T-helper 17 cell (primary cell): ENCODE results near the gene HPX. TPM values are rescaled to one million over a fixed set of nuclear protein-coding genes. Genes with fewer than 3 reads are reported as not detected.

Source experiments
- ATAC-seq: fragments of 150-1000 bp; cut with Tn5 transposase; 2 replicates; pipeline ENCODE4 v1.10.0; 2021; ENCODE audit warnings: mild to moderate bottlenecking, moderate library complexity
- DNase-seq, 3 donors: peaks; one replicate each; pipeline versions ENCODE4 v3.0.0 to v3.0.0-alpha.2; 2020 to 2021
- H3K9me3 ChIP-seq: one replicate; pipeline ENCODE4 v1.7.0; 2013; ENCODE audit warnings: low read length, mild to moderate bottlenecking; ENCODE audit not compliant: control insufficient read depth, poor library complexity, severe bottlenecking
- H3K27ac Mint-ChIP-seq: one replicate; pipeline ENCODE4 v1.8.0; 2022; ENCODE audit warnings: mild to moderate bottlenecking, moderate library complexity, mixed read lengths
- H3K27me3 Mint-ChIP-seq: one replicate; pipeline ENCODE4 v1.8.0; 2022; ENCODE audit warnings: mixed read lengths
- H3K36me3 Mint-ChIP-seq: one replicate; pipeline ENCODE4 v1.8.0; 2022; ENCODE audit warnings: low read depth, mixed read lengths
- H3K4me1 Mint-ChIP-seq: one replicate; pipeline ENCODE4 v1.8.0; 2022; ENCODE audit warnings: mild to moderate bottlenecking, mixed read lengths
- H3K4me3 Mint-ChIP-seq: one replicate; pipeline ENCODE4 v1.8.0; 2022; ENCODE audit warnings: mild to moderate bottlenecking, moderate library complexity, mixed read lengths
- total RNA-seq, 4 donors: library from RNA in 2 of 4; stranded (reverse) in 2 of 4; gene quantifications; one replicate each; pipeline ENCODE4 v1.2.3 and lab custom pipeline; 2022 to 2026

The HPX gene
- total RNA-seq, 2 donors from 2014 or later = 0.47 to 0.86 TPM

- no peaks in the 10 kb centered on the region for H3K9me3 ChIP-seq
- H3K4me3 Mint-ChIP-seq = no peak overlapping the region
- no peak for ATAC-seq
These were observed 35.8 kb upstream of the HPX start for GRCh38 chr11:6476571-6476970.

GRCh38 chr11:6475936-6476335 lies 35.1 kb upstream of the HPX start:
- ATAC-seq = no peak
- peaks cover 6% of the 10 kb centered on the region for H3K36me3 Mint-ChIP-seq
- H3K9me3 ChIP-seq = no peaks in the 10 kb centered on the region
- DNase-seq = no peak
- H3K27ac Mint-ChIP-seq = peak overlapping the region; percentile 66
- peaks cover 30% of the 10 kb centered on the region for H3K4me1 Mint-ChIP-seq
- no peak overlapping the region for H3K4me3 Mint-ChIP-seq
- H3K27me3 Mint-ChIP-seq = no peaks in the 10 kb centered on the region

More at GRCh38 chr11:6476571-6476970, 35.8 kb upstream of the HPX start:
- peaks cover 32% of the 10 kb centered on the region for H3K4me1 Mint-ChIP-seq
- no peaks in the 10 kb centered on the region for H3K27me3 Mint-ChIP-seq
- H3K27ac Mint-ChIP-seq = peak overlapping the region; percentile 66
- no peak for DNase-seq
- H3K36me3 Mint-ChIP-seq = peaks cover 10% of the 10 kb centered on the region

- H3K9me3 ChIP-seq = no peaks in the 10 kb centered on the region
- Mint-ChIP-seq H3K4me3 (peak overlapping the region; percentile 90), H3K27ac (peak overlapping the region; percentile 75), H3K27me3 (no peaks in the 10 kb centered on the region), H3K36me3 (peaks cover 6% of the 10 kb centered on the region), H3K4me1 (peaks cover 22% of the 10 kb centered on the region)
- DNase-seq (no peak), ATAC-seq (peak; percentile 19)
These were observed 34.2 kb upstream of the HPX start for GRCh38 chr11:6474806-6475500.

- peaks cover 6% of the 10 kb centered on the region for H3K36me3 Mint-ChIP-seq
- DNase-seq = no peak
- H3K4me1 Mint-ChIP-seq = peaks cover 20% of the 10 kb centered on the region
- H3K9me3 ChIP-seq = no peaks in the 10 kb centered on the region
- ATAC-seq = peak; percentile 2
- H3K27ac Mint-ChIP-seq = peak overlapping the region; percentile 75
- peak overlapping the region; percentile 90 for H3K4me3 Mint-ChIP-seq
- no peaks in the 10 kb centered on the region for H3K27me3 Mint-ChIP-seq
These were observed 33.6 kb upstream of the HPX start for GRCh38 chr11:6474413-6474792.

- Mint-ChIP-seq H3K36me3 (peaks cover 6% of the 10 kb centered on the region), H3K4me1 (peaks cover 20% of the 10 kb centered on the region), H3K27ac (peak within 1 kb of the TSS; percentile 75), H3K27me3 (no peaks in the 10 kb centered on the region), H3K4me3 (peak within 1 kb of the TSS; percentile 91)
- peak; percentile 32 to 85 (median 78) for DNase-seq
- ATAC-seq = peak; percentile 79
- H3K9me3 ChIP-seq = no peaks in the 10 kb centered on the region
These were observed 32.9 kb upstream of the HPX start, which contains the start of gene TRIM3 for GRCh38 chr11:6473451-6474412. Gene TRIM3 (minus strand): TSS chr11:6473941. CDS start chr11:6465695, 8,246 bp downstream.

- Mint-ChIP-seq H3K27me3 (no peaks in the 10 kb centered on the region), H3K36me3 (peaks cover 4% of the 10 kb centered on the region), H3K4me1 (peaks cover 20% of the 10 kb centered on the region), H3K4me3 (peak overlapping the region; percentile 91), H3K27ac (peak overlapping the region; percentile 75)
- H3K9me3 ChIP-seq = no peaks in the 10 kb centered on the region
- ATAC-seq = no peak
- no peak for DNase-seq
These were observed 32.1 kb upstream of the HPX start for GRCh38 chr11:6472934-6473333.

- Mint-ChIP-seq H3K4me1 (peaks cover 23% of the 10 kb centered on the region), H3K4me3 (no peak overlapping the region), H3K27ac (no peak overlapping the region), H3K27me3 (no peaks in the 10 kb centered on the region), H3K36me3 (peaks cover 8% of the 10 kb centered on the region)
- ATAC-seq (no peak), DNase-seq (no peak)
- no peaks in the 10 kb centered on the region for H3K9me3 ChIP-seq
These were observed 28.8 kb upstream of the HPX start for GRCh38 chr11:6469599-6469998.

- no peak overlapping the region for H3K4me3 Mint-ChIP-seq
- DNase-seq (no peak), ATAC-seq (no peak)
- H3K4me1 Mint-ChIP-seq = peaks cover 26% of the 10 kb centered on the region
- H3K36me3 Mint-ChIP-seq = peaks cover 10% of the 10 kb centered on the region
- no peaks in the 10 kb centered on the region for H3K9me3 ChIP-seq
- H3K27me3 Mint-ChIP-seq = no peaks in the 10 kb centered on the region
- H3K27ac Mint-ChIP-seq = no peak overlapping the region
These were observed 28.1 kb upstream of the HPX start for GRCh38 chr11:6468712-6469495.

GRCh38 chr11:6459099-6459450 lies 18.3 kb upstream of the HPX start:
- no peaks in the 10 kb centered on the region for H3K27me3 Mint-ChIP-seq
- no peak overlapping the region for H3K27ac Mint-ChIP-seq
- no peak for ATAC-seq
- H3K4me3 Mint-ChIP-seq = no peak overlapping the region
- H3K4me1 Mint-ChIP-seq = peaks cover 10% of the 10 kb centered on the region
- H3K36me3 Mint-ChIP-seq = peaks cover 16% of the 10 kb centered on the region
- no peak for DNase-seq
- H3K9me3 ChIP-seq = no peaks in the 10 kb centered on the region

- DNase-seq (no peak), ATAC-seq (no peak)
- H3K9me3 ChIP-seq = no peaks in the 10 kb centered on the region
- H3K4me3 Mint-ChIP-seq = no peak overlapping the region
- H3K36me3 Mint-ChIP-seq = peaks cover 13% of the 10 kb centered on the region
- no peak overlapping the region for H3K27ac Mint-ChIP-seq
- peaks cover 10% of the 10 kb centered on the region for H3K4me1 Mint-ChIP-seq
- no peaks in the 10 kb centered on the region for H3K27me3 Mint-ChIP-seq
These were observed 17.7 kb upstream of the HPX start for GRCh38 chr11:6458352-6459098.

- DNase-seq (no peak), ATAC-seq (no peak)
- Mint-ChIP-seq H3K4me3 (no peak overlapping the region), H3K4me1 (peaks cover 8% of the 10 kb centered on the region), H3K36me3 (peaks cover 13% of the 10 kb centered on the region), H3K27me3 (no peaks in the 10 kb centered on the region), H3K27ac (no peak overlapping the region)
- H3K9me3 ChIP-seq = no peaks in the 10 kb centered on the region
These were observed 17.0 kb upstream of the HPX start for GRCh38 chr11:6457581-6458320.
